HCT116 (cell line): ENCODE measurements around the gene STRN3. TPM values are rescaled to one million over a fixed set of nuclear protein-coding genes. Genes with fewer than 3 reads are reported as not detected.

Experiments used
- ATAC-seq: fragments of 200-7000 bp; cut with Tn5 transposase; 2 replicates; pipeline ENCODE4 v1.9.1; 2020; ENCODE audit warnings: mild to moderate bottlenecking, moderate library complexity
- BruUV-seq: library from RNA; stranded (reverse); fragments of 400-500 nt; replicated peaks from 2 replicates; lab custom pipeline; 2021; lab: Mats Ljungman, UMichigan
- CTCF ChIA-PET: fragments of 300-600 bp; sonication (Branson Sonifier 250); formaldehyde crosslinking; loops from one replicate; lab custom pipeline; 2021; ENCODE audit warnings: antibody characterized with exemption; lab: Charles Lee
- POLR2A ChIA-PET: fragments of 300-600, 350-600 bp; sonication (Branson Sonifier 250); formaldehyde crosslinking; loops from one replicate; lab custom pipeline; 2021; ENCODE audit warnings: antibody characterized with exemption; lab: Charles Lee
- RAD21 ChIA-PET, 2 experiments: fragments of 300-600 bp; sonication (Branson Sonifier 250); formaldehyde crosslinking; loops; one replicate each; lab custom pipeline; 2023; ENCODE audit warnings: low total read pairs in 2 of 2; ENCODE audit not compliant: uncharacterized antibody in 2 of 2, unreplicated experiment in 2 of 2, low non-redundant PET in 1 of 2; lab: Charles Lee
- DNase-seq: peaks from one replicate; pipeline ENCODE4 v3.0.0-alpha.2; 2010; ENCODE audit warnings: low read depth, low spot score
- H2AFZ ChIP-seq: fragments of 200-600 bp; shearing (Covaris generic), sonication (generic); 2 replicates; pipeline ENCODE4 v1.6.1; 2017; ENCODE audit warnings: low read depth, mixed run types, mixed read lengths, antibody characterized with exemption, low read length; ENCODE audit not compliant: poor library complexity, severe bottlenecking
- H3K27ac ChIP-seq: 2 replicates; pipeline ENCODE4 v1.5.1; 2012; ENCODE audit warnings: low read depth, low read length
- H3K27me3 ChIP-seq: fragments of 200-600 bp; sonication (generic); 2 replicates; pipeline ENCODE4 v1.6.1; 2016; ENCODE audit warnings: mixed run types, low read length, mixed read lengths; ENCODE audit not compliant: insufficient read depth
- H3K36me3 ChIP-seq, 2 experiments: fragments of 200-500 bp in 1 of 2; fragments of 200-600 bp in 1 of 2; sonication (Bioruptor generic) in 1 of 2; sonication (generic) in 1 of 2; 2 replicates each; pipeline versions ENCODE4 v1.5.1 to v1.6.1; 2014 to 2016; ENCODE audit warnings: low read length in 2 of 2, inconsistent platforms in 1 of 2, mixed read lengths in 1 of 2, mixed run types in 1 of 2; ENCODE audit not compliant: insufficient read depth in 2 of 2, control insufficient read depth in 1 of 2
- H3K4me1 ChIP-seq, 2 experiments: fragments of 200-600 bp in 1 of 2; sonication (generic) in 1 of 2; 2 replicates each; pipeline versions ENCODE4 v1.5.1 to v1.6.1; 2012 to 2017; ENCODE audit warnings: low read length in 2 of 2, inconsistent platforms in 1 of 2, mild to moderate bottlenecking in 1 of 2, mixed read lengths in 1 of 2, mixed run types in 1 of 2, moderate library complexity in 1 of 2; ENCODE audit not compliant: insufficient read depth in 2 of 2, control insufficient read depth in 1 of 2
- H3K4me2 ChIP-seq: fragments of 200-600 bp; sonication (generic); 2 replicates; pipeline ENCODE4 v1.6.1; 2017; ENCODE audit warnings: mixed run types, low read length, mixed read lengths
- H3K4me3 ChIP-seq, 2 experiments: fragments of 200-600 bp in 1 of 2; sonication (generic) in 1 of 2; replicated peaks in 1 of 2; 2 replicates each; pipeline ENCODE4 v1.5.1; 2011 to 2016; ENCODE audit warnings: low read length in 2 of 2, control low read depth in 1 of 2, low read depth in 1 of 2, mild to moderate bottlenecking in 1 of 2, mixed read lengths in 1 of 2, mixed run types in 1 of 2
- H3K79me2 ChIP-seq: fragments of 200-600 bp; sonication (generic); 2 replicates; pipeline ENCODE4 v1.6.1; 2017; ENCODE audit warnings: mild to moderate bottlenecking, mixed run types, low read length, moderate library complexity, mixed read lengths; ENCODE audit not compliant: insufficient read depth
- H3K9ac ChIP-seq: fragments of 200-600 bp; sonication (generic); 2 replicates; pipeline ENCODE4 v1.6.1; 2016; ENCODE audit warnings: low read length, mixed read lengths
- H3K9me2 ChIP-seq: fragments of 200-600 bp; sonication (generic), shearing (Covaris generic); 2 replicates; pipeline ENCODE4 v1.6.1; 2017; ENCODE audit warnings: mixed run types, mild to moderate bottlenecking, moderate library complexity; ENCODE audit not compliant: insufficient read depth
- H3K9me3 ChIP-seq, 2 experiments: fragments of 200-500 bp in 1 of 2; fragments of 200-600 bp in 1 of 2; sonication (Bioruptor generic) in 1 of 2; sonication (generic) in 1 of 2; 2 replicates each; pipeline ENCODE4 v1.6.1; 2014 to 2017; ENCODE audit warnings: low read length in 2 of 2, mixed read lengths in 2 of 2, inconsistent platforms in 1 of 2, low read depth in 1 of 2, mild to moderate bottlenecking in 1 of 2, mixed run types in 1 of 2, moderate library complexity in 1 of 2; ENCODE audit not compliant: control insufficient read depth in 1 of 2, insufficient read depth in 1 of 2
- H4K20me1 ChIP-seq: fragments of 200-600 bp; sonication (generic), shearing (Covaris generic); 2 replicates; pipeline ENCODE4 v1.6.1; 2017; ENCODE audit warnings: mixed run types, mild to moderate bottlenecking, moderate library complexity; ENCODE audit not compliant: insufficient read depth
- ATF3 ChIP-seq: IDR thresholded peaks from 2 replicates; pipeline ENCODE4 v1.6.1; 2012
- CTCF ChIP-seq, 3 experiments: fragments of 200-600 bp in 1 of 3; sonication (generic) in 1 of 3; IDR thresholded peaks in 2 of 3; conservative IDR thresholded peaks in 1 of 3; 2 replicates each; pipeline ENCODE4 v1.5.1; 2012 to 2017; ENCODE audit warnings: low read depth in 2 of 3, low read length in 2 of 3, antibody characterized with exemption in 1 of 3, borderline replicate concordance in 1 of 3, control low read depth in 1 of 3, mild to moderate bottlenecking in 1 of 3, mixed read lengths in 1 of 3, mixed run types in 1 of 3, moderate library complexity in 1 of 3; ENCODE audit not compliant: insufficient read depth in 1 of 3
- EZH2phosphoT487 ChIP-seq: fragments of 200-600 bp; IDR thresholded peaks from 2 replicates; pipeline ENCODE4 v1.6.1; 2018; ENCODE audit warnings: antibody characterized with exemption, borderline replicate concordance
- SIN3A ChIP-seq: IDR thresholded peaks from 2 replicates; pipeline ENCODE4 v1.6.1; 2012; ENCODE audit warnings: low read depth
- SP1 ChIP-seq: IDR thresholded peaks from 2 replicates; pipeline ENCODE4 v1.6.1; 2012; ENCODE audit warnings: low read depth
- SRF ChIP-seq: IDR thresholded peaks from 2 replicates; pipeline ENCODE4 v1.6.1; 2012; ENCODE audit warnings: low read depth
- ZBTB33 ChIP-seq: IDR thresholded peaks from 2 replicates; pipeline ENCODE4 v1.6.1; 2011; ENCODE audit warnings: mild to moderate bottlenecking, low read length, moderate library complexity; ENCODE audit not compliant: insufficient replicate concordance; ENCODE audit errors: extremely low read depth
- ZFX ChIP-seq: fragments of 450-650 bp; IDR thresholded peaks from 2 replicates; pipeline ENCODE4 v1.6.1; 2017
- ZNF274 ChIP-seq: fragments of 200-500 bp; sonication (Bioruptor generic); IDR thresholded peaks from 2 replicates; pipeline ENCODE4 v1.6.1; 2014; ENCODE audit warnings: mild to moderate bottlenecking, low read depth, low read length, inconsistent platforms
- intact Hi-C: fragments of 100-400 bp; cut with micrococcal nuclease; formaldehyde crosslinking; loops from 2 replicates; pipeline ENCODE4 v1.10.0; 2022
- total RNA-seq: library from RNA; stranded (reverse); gene quantifications from one replicate; pipeline ENCODE4 v1.2.1, GENCODE V29; 2021; ENCODE audit not compliant: unreplicated experiment

Gene STRN3
- total RNA-seq, 1 experiment from 2014 or later = 43.4 TPM

- no peak for TF ChIP-seq ATF3
- no peak for TF ChIP-seq ZNF274
- TF ChIP-seq SP1 = no peak
Measured at GRCh38 chr14:31021576-31021949, 4.6 kb downstream of the STRN3 start (continued).

GRCh38 chr14:31020834-31021575 lies 5.2 kb downstream of the STRN3 start:
- CTCF ChIA-PET = no interaction called here

More at GRCh38 chr14:31020834-31021575, 5.2 kb downstream of the STRN3 start:
- no peaks in the 10 kb centered on the region for H3K27me3 ChIP-seq
- no peak overlapping the region for H3K27ac ChIP-seq
- peaks cover 8 to 9% of the 10 kb centered on the region in 2 experiments; a peak in 3 of 4 replicates for H3K4me1 ChIP-seq
- no peak for ATAC-seq
- DNase-seq = no peak
- peaks cover 0 to 22% of the 10 kb centered on the region in 2 experiments; a peak in 2 of 4 replicates for H3K36me3 ChIP-seq
- H2AFZ ChIP-seq = no peak overlapping the region
- H3K9me3 ChIP-seq = no peaks in the 10 kb centered on the region
- BruUV-seq = no TSS peak
- no peaks in the 10 kb centered on the region for H3K9me2 ChIP-seq
- H3K4me3 ChIP-seq = no peak overlapping the region
- H3K79me2 ChIP-seq = peaks cover 99% of the 10 kb centered on the region
- TF ChIP-seq CTCF (IDR thresholded peaks at IDR 0.05 in 2 of 3, conservative IDR thresholded peaks at IDR 0.05 in 1 of 3; ENCODE audit: borderline replicate concordance in 1 of 3, insufficient read depth in 1 of 3, low read depth in 2 of 3, low read length in 2 of 3) = no peak
- no peak for TF ChIP-seq SRF
- TF ChIP-seq ZFX = no peak
- no peak for TF ChIP-seq EZH2phosphoT487
- no peak for TF ChIP-seq ZBTB33
- TF ChIP-seq SIN3A = no peak
- RAD21 ChIA-PET = no interaction called here
- intact Hi-C loops = no loop called here
- no peak overlapping the region for H3K9ac ChIP-seq
- POLR2A ChIA-PET = interaction anchor here (0.9 kb wide), 1 partner anchor 7 kb away, joined by 3 read pairs; no protein-coding TSS in a partner anchor
- no peak overlapping the region for H3K4me2 ChIP-seq
- peaks cover 7% of the 10 kb centered on the region for H4K20me1 ChIP-seq
